ENCODE data around the gene POLR3G. TPM values are rescaled to one million over a fixed set of nuclear protein-coding genes. Genes with fewer than 3 reads are reported as not detected.

Gene POLR3G
- total and polyA plus RNA-seq, 12 donors: 0.30 to 2.4 (median 0.93) TPM; not detected in 2

GRCh38 chr5:90528601-90529193, 54.0 kb downstream of the POLR3G start:
- TF ChIP-seq POLR2A (IDR thresholded peaks at IDR 0.05) (no peak), CTCF (IDR thresholded peaks at IDR 0.05) (no peak)
- intact Hi-C loops (cut with DNase I): no loop called here
- WGBS, 4 donors: 1 to 2% (median 2%) methylated on average over 18 of the region's 18 CpGs
- DNase-seq: peak in 4 of 7 donors; percentile 7 to 22 (median 16)
- Histone ChIP-seq H3K36me3 (replicated peaks in 1 of 2) (peaks cover 0 to 12% of the 10 kb centered on the region in 2 donors), H3K4me3 (peak overlapping the region; percentile 70 to 96 (median 76)), H3K27ac (peak overlapping the region; percentile 17 to 94 (median 91)), H3K4me1 (replicated peaks in 1 of 2) (peaks cover 5 to 39% of the 10 kb centered on the region in 2 donors), H3K27me3 (no peaks in the 10 kb centered on the region), H3K9me3 (replicated peaks in 1 of 3) (no peaks in the 10 kb centered on the region)

GRCh38 chr5:90529194-90529938, 54.7 kb downstream of the POLR3G start, which contains the start of gene LYSMD3:
LYSMD3 (minus strand) TSS chr5:90529584; CDS start chr5:90525289, 4,295 bp downstream.
- DNase-seq: peak; percentile 98 to 99 (median 98)
- no peaks in the 10 kb centered on the region for H3K27me3 ChIP-seq
- TF ChIP-seq POLR2A (IDR thresholded peaks at IDR 0.05): peak; percentile 71 to 94
- TF ChIP-seq CTCF (IDR thresholded peaks at IDR 0.05): peak in 1 of 6 experiments; percentile 9
- peaks cover 5 to 39% of the 10 kb centered on the region in 2 donors for H3K4me1 ChIP-seq (replicated peaks in 1 of 2)
- WGBS, 4 donors: 0 to 1% (median 1%) methylated on average over 7 to 64 of the region's 64 CpGs
- H3K36me3 ChIP-seq (replicated peaks in 1 of 2): peaks cover 0 to 6% of the 10 kb centered on the region in 2 donors
- H3K27ac ChIP-seq: peak within 1 kb of the TSS; percentile 17 to 94 (median 91)
- H3K9me3 ChIP-seq (replicated peaks in 1 of 3): no peaks in the 10 kb centered on the region
- intact Hi-C loops (cut with DNase I): no loop called here
- H3K4me3 ChIP-seq: peak within 1 kb of the TSS; percentile 70 to 98 (median 76)

GRCh38 chr5:90529939-90530677, 55.4 kb downstream of the POLR3G start:
- Histone ChIP-seq H3K27me3 (no peaks in the 10 kb centered on the region), H3K27ac (peak overlapping the region in 4 of 5 donors; percentile 54 to 94 (median 80)), H3K4me3 (peak overlapping the region; percentile 19 to 98 (median 72)), H3K36me3 (replicated peaks in 1 of 2) (no peaks in the 10 kb centered on the region), H3K9me3 (replicated peaks in 1 of 3) (no peaks in the 10 kb centered on the region), H3K4me1 (replicated peaks in 1 of 2) (peaks cover 5 to 39% of the 10 kb centered on the region in 2 donors)
- DNase-seq: peak; percentile 70 to 87 (median 75)
- intact Hi-C loops (cut with DNase I): loop anchor here in 1 of 2 donors (10.0 kb wide), 1 partner anchor 95 kb away; no protein-coding TSS in a partner anchor
- TF ChIP-seq CTCF (IDR thresholded peaks at IDR 0.05) (peak; percentile 43 to 85 (median 70)), POLR2A (IDR thresholded peaks at IDR 0.05) (no peak)
- WGBS, 4 donors: 4 to 7% (median 5%) methylated on average over 13 of the region's 13 CpGs
